Endothelial cell of umbilical vein (primary cell): ENCODE results near the gene TNPO3. TPM values are rescaled to one million over a fixed set of nuclear protein-coding genes. Genes with fewer than 3 reads are reported as not detected.

Source experiments
- BruUV-seq: library from RNA; stranded (reverse); fragments of 400-500 nt; replicated peaks from 2 replicates; lab custom pipeline; 2021; lab: Mats Ljungman, UMichigan
- CTCF ChIA-PET: fragments of 300-600, 350-600 bp; sonication (Branson Sonifier 250); formaldehyde crosslinking; loops from one replicate; lab custom pipeline; 2021; ENCODE audit warnings: antibody characterized with exemption, inconsistent platforms; lab: Charles Lee
- POLR2A ChIA-PET: fragments of 300-600, 350-600 bp; sonication (Branson Sonifier 250); formaldehyde crosslinking; loops from one replicate; lab custom pipeline; 2021; ENCODE audit warnings: antibody characterized with exemption, inconsistent platforms; lab: Charles Lee
- DNase-seq: peaks from one replicate; pipeline ENCODE4 v3.0.0-alpha.2; 2011; ENCODE audit warnings: low read depth, low spot score
- FAIRE-seq: peaks from 2 replicates; lab custom pipeline; 2011; peaks lifted over from hg19 to GRCh38; lab: Jason Lieb, UNC
- H2AFZ ChIP-seq: 2 replicates; pipeline ENCODE4 v1.6.0; 2012; ENCODE audit warnings: low read depth, low read length, control low read depth, inconsistent platforms
- H3K27ac ChIP-seq: 2 replicates; pipeline ENCODE4 v1.5.1; 2011; ENCODE audit warnings: low read depth, mild to moderate bottlenecking, control low read depth, low read length, moderate library complexity; ENCODE audit not compliant: insufficient read depth
- H3K27me3 ChIP-seq, 2 experiments: 2 replicates each; pipeline versions ENCODE4 v1.6.0 to v1.6.1; 2011; ENCODE audit warnings: low read length in 2 of 2, mixed read lengths in 1 of 2; ENCODE audit not compliant: control insufficient read depth in 2 of 2, insufficient read depth in 2 of 2
- H3K36me3 ChIP-seq, 2 experiments: 2 replicates in 1 of 2; 3 replicates in 1 of 2; pipeline ENCODE4 v1.5.1; 2011; ENCODE audit warnings: low read length in 2 of 2, mild to moderate bottlenecking in 1 of 2, moderate library complexity in 1 of 2; ENCODE audit not compliant: control insufficient read depth in 2 of 2, insufficient read depth in 2 of 2; ENCODE audit errors: extremely low read depth in 1 of 2
- H3K4me1 ChIP-seq: 3 replicates; pipeline ENCODE4 v1.5.1; 2011; ENCODE audit warnings: mild to moderate bottlenecking, low read length; ENCODE audit not compliant: control insufficient read depth, insufficient read depth; ENCODE audit errors: extremely low read depth
- H3K4me2 ChIP-seq: 2 replicates; pipeline ENCODE4 v1.6.1; 2011; ENCODE audit warnings: low read length, control low read depth, mixed read lengths; ENCODE audit not compliant: insufficient read depth
- H3K4me3 ChIP-seq, 3 experiments: fragments of 200-600 bp in 1 of 3; sonication (generic), shearing (Covaris generic) in 1 of 3; replicated peaks in 1 of 3; 2 replicates each; pipeline ENCODE4 v1.5.1; 2011 to 2016; ENCODE audit warnings: control low read depth in 3 of 3, low read length in 3 of 3, mild to moderate bottlenecking in 2 of 3, inconsistent platforms in 1 of 3, low read depth in 1 of 3, moderate library complexity in 1 of 3; ENCODE audit not compliant: insufficient read depth in 1 of 3
- H3K79me2 ChIP-seq: 2 replicates; pipeline ENCODE4 v1.6.0; 2012; ENCODE audit warnings: low read length, inconsistent platforms; ENCODE audit not compliant: control insufficient read depth, insufficient read depth
- H3K9ac ChIP-seq: replicated peaks from 2 replicates; pipeline ENCODE3; 2011; ENCODE audit warnings: low read length, control low read depth; ENCODE audit not compliant: insufficient read depth; ENCODE audit errors: extremely low read depth
- H3K9me1 ChIP-seq: replicated peaks from 3 replicates; pipeline ENCODE4 v1.6.0; 2011; ENCODE audit warnings: mild to moderate bottlenecking, low read length; ENCODE audit not compliant: control insufficient read depth, insufficient read depth; ENCODE audit errors: extremely low read depth
- H3K9me3 ChIP-seq: replicated peaks from 2 replicates; pipeline ENCODE4 v1.5.1; 2012; ENCODE audit warnings: low read length, inconsistent platforms; ENCODE audit not compliant: control insufficient read depth, insufficient read depth
- H4K20me1 ChIP-seq: replicated peaks from 2 replicates; pipeline ENCODE3; 2011; ENCODE audit warnings: mild to moderate bottlenecking, low read length; ENCODE audit not compliant: control insufficient read depth, insufficient read depth; ENCODE audit errors: extremely low read depth
- CTCF ChIP-seq, 2 donors: IDR thresholded peaks; 1 replicate in 1 of 2; 2 replicates in 1 of 2; pipeline ENCODE4 v1.5.1; 2011; ENCODE audit warnings: low read length in 2 of 2, mild to moderate bottlenecking in 2 of 2, moderate library complexity in 2 of 2, control low read depth in 1 of 2, inconsistent platforms in 1 of 2, low read depth in 1 of 2; ENCODE audit not compliant: insufficient read depth in 1 of 2; ENCODE audit errors: extremely low read depth in 1 of 2
- EZH2 ChIP-seq: IDR thresholded peaks from 2 replicates; pipeline ENCODE4 v1.6.1; 2012; ENCODE audit warnings: borderline replicate concordance, low read depth, mild to moderate bottlenecking, moderate library complexity, low read length, inconsistent platforms; ENCODE audit not compliant: severe bottlenecking
- FOS ChIP-seq: IDR thresholded peaks from 2 replicates; pipeline ENCODE4 v1.6.1; 2011; ENCODE audit warnings: mild to moderate bottlenecking, low read length, moderate library complexity, borderline replicate concordance; ENCODE audit not compliant: insufficient read depth
- GATA2 ChIP-seq: IDR thresholded peaks from 2 replicates; pipeline ENCODE4 v1.7.0; 2011; ENCODE audit warnings: low read depth, mild to moderate bottlenecking, moderate library complexity, mixed read lengths, low read length; ENCODE audit not compliant: insufficient read length, insufficient read depth
- JUN ChIP-seq: IDR thresholded peaks from 2 replicates; pipeline ENCODE4 v1.6.1; 2011; ENCODE audit warnings: borderline replicate concordance, low read depth; ENCODE audit not compliant: insufficient read length, insufficient read depth
- MAX ChIP-seq: IDR thresholded peaks from 2 replicates; pipeline ENCODE4 v1.6.1; 2011; ENCODE audit not compliant: insufficient read depth, insufficient read length
- MYC ChIP-seq: IDR thresholded peaks from one replicate; pipeline ENCODE4 v1.6.1; 2011; ENCODE audit warnings: mild to moderate bottlenecking, low read depth, low read length
- POLR2A ChIP-seq: IDR thresholded peaks from 2 replicates; pipeline ENCODE4 v1.6.1; 2012; ENCODE audit warnings: low read depth, mild to moderate bottlenecking, control low read depth, low read length
- POLR2AphosphoS5 ChIP-seq: IDR thresholded peaks from 2 replicates; pipeline ENCODE4 v1.6.1; 2012; ENCODE audit warnings: low read depth, mild to moderate bottlenecking, control low read depth, low read length, moderate library complexity; ENCODE audit not compliant: insufficient read depth
- dilution Hi-C: fragments of 300-500 bp; cut with MboI; formaldehyde crosslinking; loops from one replicate; pipeline ENCODE4 v1.15.0; 2019; ENCODE audit warnings: low sequenced_read_pairs; ENCODE audit not compliant: extremely low pct_ligation_motif_present
- intact Hi-C: fragments of 100-400 bp; cut with micrococcal nuclease; formaldehyde crosslinking; loops from one replicate; pipeline ENCODE4 v1.10.0; 2022
- polyA plus RNA-seq, 4 experiments: library from polyadenylated mRNA; depleted of rRNA in 3 of 4; stranded (reverse) in 3 of 4; unstranded in 1 of 4; fragments of >200 nt; gene quantifications; 2 replicates each; pipeline versions ENCODE4 v1.2.1 to v1.2.3, GENCODE V29; 2011 to 2012; ENCODE audit warnings: missing spikeins in 1 of 4
- total RNA-seq: library from RNA; stranded (reverse); gene quantifications from 2 replicates; pipeline ENCODE4 v1.2.3, GENCODE V29; 2021

Gene TNPO3
- total and polyA plus RNA-seq, 2 donors (not counting 3 experiments of a cell fraction or from before 2014, with no cell fraction given): 29.0 to 46.9 TPM

- BruUV-seq: no TSS peak
- ChIA-PET CTCF (no interaction called here), POLR2A (no interaction called here)
- Histone ChIP-seq H3K36me3 (no peaks in the 10 kb centered on the region), H3K4me2 (no peak overlapping the region), H3K79me2 (no peaks in the 10 kb centered on the region), H3K9ac (no peak overlapping the region), H3K27me3 (peaks cover 0 to 3% of the 10 kb centered on the region in 2 experiments), H3K9me1 (no peaks in the 10 kb centered on the region), H3K4me1 (no peaks in the 10 kb centered on the region), H3K9me3 (no peaks in the 10 kb centered on the region), H2AFZ (no peak overlapping the region), H4K20me1 (no peaks in the 10 kb centered on the region), H3K4me3 (no peak overlapping the region), H3K27ac (no peak overlapping the region)
- DNase-seq (no peak), FAIRE-seq (no peak)
- intact Hi-C loops (no loop called here), dilution Hi-C loops (no loop called here)
- TF ChIP-seq JUN (no peak), MYC (no peak), GATA2 (no peak), FOS (no peak), EZH2 (no peak), MAX (no peak), POLR2AphosphoS5 (no peak), CTCF (IDR thresholded peaks at IDR 0.05; ENCODE audit: extremely low read depth in 1 of 2, insufficient read depth in 1 of 2, low read depth in 1 of 2, low read length in 2 of 2) (no peak), POLR2A (no peak)
Measured at GRCh38 chr7:128931190-128931798, 123.6 kb downstream of the TNPO3 start.
